Stimulated activated CD4-positive, alpha-beta T cell treated with anti-CD3 and anti-CD28 coated beads, Interleukin-12 subunit alpha, Interleukin-12 subunit beta, amount 100 ng/mL, for 48 hours (primary cell): Measurements from ENCODE around the gene B3GALT6.

Experiments
- DNase-seq, 3 donors: peaks; one replicate each; pipeline ENCODE4 v3.0.0-alpha.2; 2020; ENCODE audit warnings: low read depth in 2 of 3, low spot score in 1 of 3

B3GALT6 gene

GRCh38 chr1:1230656-1231399, 1.2 kb upstream of the B3GALT6 start:
- no peak for DNase-seq

GRCh38 chr1:1231400-1232207, 433 bp upstream of the B3GALT6 start, which contains the start of gene SDF4:
TSS of gene SDF4 (minus strand) at chr1:1232001. CDS start at chr1:1228772, 3,229 bp downstream.
- peak; percentile 92 to 96 (median 94) for DNase-seq

GRCh38 chr1:1232796-1233566, 944 bp downstream of the B3GALT6 start:
- no peak for DNase-seq

- no peak for DNase-seq
These were observed 1.5 kb downstream of the B3GALT6 start for GRCh38 chr1:1233567-1233892.

GRCh38 chr1:1234180-1234808, 2.3 kb downstream of the B3GALT6 start:
- no peak for DNase-seq

- DNase-seq, result no peak
These were observed 3.1 kb downstream of the B3GALT6 start for GRCh38 chr1:1235016-1235744.

GRCh38 chr1:1236176-1236763, 4.2 kb downstream of the B3GALT6 start:
- no peak for DNase-seq

GRCh38 chr1:1236945-1237873, 5.2 kb downstream of the B3GALT6 start:
- DNase-seq, result no peak

GRCh38 chr1:1237874-1238701, 6.1 kb downstream of the B3GALT6 start:
- DNase-seq, result no peak

- DNase-seq, result no peak
These were observed 6.7 kb downstream of the B3GALT6 start for GRCh38 chr1:1238702-1239178.

GRCh38 chr1:1239227-1239613, 7.2 kb downstream of the B3GALT6 start:
- DNase-seq, result no peak

GRCh38 chr1:1239614-1240347, 7.7 kb downstream of the B3GALT6 start:
- no peak for DNase-seq

GRCh38 chr1:1240348-1240732, 8.3 kb downstream of the B3GALT6 start:
- no peak for DNase-seq

- no peak for DNase-seq
These were observed 9.0 kb downstream of the B3GALT6 start for GRCh38 chr1:1240822-1241587.

- DNase-seq, result no peak
These were observed 9.7 kb downstream of the B3GALT6 start for GRCh38 chr1:1241588-1242219.
